Loucy (cell line): ENCODE results near the gene CSF1.
A peak's percentile ranks its signal among the peaks of the same experiment; 100 is the strongest.

Experiments
- H2AFZ ChIP-seq: fragments of 200-600 bp; sonication (generic); 2 replicates; pipeline ENCODE4 v1.6.0; 2016; ENCODE audit warnings: antibody characterized with exemption, mild to moderate bottlenecking, low read length, moderate library complexity
- H3F3A ChIP-seq: fragments of 200-600 bp; 2 replicates; pipeline ENCODE4 v1.6.0; 2016; ENCODE audit warnings: antibody characterized with exemption, low read depth, mild to moderate bottlenecking
- H3K27me3 ChIP-seq: fragments of 200-600 bp; sonication (generic); 2 replicates; pipeline ENCODE4 v1.6.1; 2014; ENCODE audit warnings: low read length, mild to moderate bottlenecking; ENCODE audit not compliant: insufficient read depth, poor library complexity, severe bottlenecking
- H3K36me3 ChIP-seq: fragments of 200-600 bp; sonication (generic); 2 replicates; pipeline ENCODE4 v1.6.1; 2016; ENCODE audit warnings: low read length; ENCODE audit not compliant: insufficient read depth
- H3K4me1 ChIP-seq: fragments of 200-600 bp; sonication (generic); 2 replicates; pipeline ENCODE4 v1.5.1; 2014; ENCODE audit warnings: low read length, mild to moderate bottlenecking; ENCODE audit not compliant: insufficient read depth, poor library complexity, severe bottlenecking
- H3K4me2 ChIP-seq: fragments of 200-600 bp; sonication (generic); 2 replicates; pipeline ENCODE4 v1.6.0; 2014; ENCODE audit warnings: antibody characterized with exemption, low read length, low read depth, mild to moderate bottlenecking; ENCODE audit not compliant: poor library complexity, severe bottlenecking
- H3K4me3 ChIP-seq: fragments of 200-600 bp; sonication (generic); 2 replicates; pipeline ENCODE4 v1.5.1; 2014; ENCODE audit warnings: low read length, mild to moderate bottlenecking, mixed read lengths; ENCODE audit not compliant: poor library complexity, severe bottlenecking
- H3K79me2 ChIP-seq: fragments of 200-600 bp; sonication (generic); 2 replicates; pipeline ENCODE4 v1.6.1; 2014; ENCODE audit warnings: low read length; ENCODE audit not compliant: insufficient read depth
- H3K9ac ChIP-seq: fragments of 200-600 bp; sonication (generic); 2 replicates; pipeline ENCODE4 v1.6.0; 2014; ENCODE audit warnings: mild to moderate bottlenecking, low read depth, low read length, moderate library complexity; ENCODE audit not compliant: poor library complexity, severe bottlenecking
- H3K9me2 ChIP-seq: fragments of 200-600 bp; sonication (generic); replicated peaks from 2 replicates; pipeline ENCODE4 v1.6.1; 2016; ENCODE audit warnings: low read depth, low read length, mixed read lengths
- H3K9me3 ChIP-seq: fragments of 200-600 bp; sonication (generic); 2 replicates; pipeline ENCODE4 v1.6.1; 2014; ENCODE audit warnings: mild to moderate bottlenecking, antibody characterized with exemption, low read length, low read depth; ENCODE audit not compliant: insufficient read depth
- H4K20me1 ChIP-seq: fragments of 200-600 bp; sonication (generic); 2 replicates; pipeline ENCODE4 v1.6.0; 2014; ENCODE audit warnings: antibody characterized with exemption, low read length, mild to moderate bottlenecking; ENCODE audit not compliant: insufficient read depth, poor library complexity, severe bottlenecking
- CTCF ChIP-seq: fragments of 200-600 bp; sonication (generic); conservative IDR thresholded peaks from 2 replicates; pipeline ENCODE4 v1.5.1; 2014; ENCODE audit warnings: mild to moderate bottlenecking, antibody characterized with exemption, low read length
- EZH2phosphoT487 ChIP-seq: fragments of 200-600 bp; IDR thresholded peaks from 2 replicates; pipeline ENCODE4 v1.6.1; 2018; ENCODE audit warnings: antibody characterized with exemption, mild to moderate bottlenecking, moderate library complexity, borderline replicate concordance

CSF1 gene

GRCh38 chr1:109938556-109938955 lies 27.9 kb downstream of the CSF1 start:
- H4K20me1 ChIP-seq: no peaks in the 10 kb centered on the region
- no peaks in the 10 kb centered on the region for H3K27me3 ChIP-seq
- H3K36me3 ChIP-seq: no peaks in the 10 kb centered on the region
- no peak overlapping the region for H3K4me3 ChIP-seq
- H3K9me3 ChIP-seq: peaks cover 8% of the 10 kb centered on the region; the same call in 1 of the 2 replicates
- no peaks in the 10 kb centered on the region for H3K79me2 ChIP-seq
- no peak overlapping the region for H2AFZ ChIP-seq
- peaks cover 13% of the 10 kb centered on the region for H3K4me1 ChIP-seq
- TF ChIP-seq EZH2phosphoT487 (no peak), CTCF (no peak)
- no peak overlapping the region for H3K4me2 ChIP-seq
- H3K9ac ChIP-seq: no peak overlapping the region
- no peaks in the 10 kb centered on the region for H3F3A ChIP-seq
- H3K9me2 ChIP-seq: no peaks in the 10 kb centered on the region

- Histone ChIP-seq H3K9ac (no peak overlapping the region), H3K79me2 (no peaks in the 10 kb centered on the region), H3K27me3 (no peaks in the 10 kb centered on the region), H3K9me3 (peaks cover 8% of the 10 kb centered on the region; the same call in 1 of the 2 replicates), H3K36me3 (no peaks in the 10 kb centered on the region), H4K20me1 (no peaks in the 10 kb centered on the region), H3K9me2 (no peaks in the 10 kb centered on the region), H3F3A (peaks cover 3% of the 10 kb centered on the region; the same call in 1 of the 2 replicates), H3K4me1 (peaks cover 15% of the 10 kb centered on the region), H2AFZ (no peak overlapping the region), H3K4me2 (no peak overlapping the region), H3K4me3 (no peak overlapping the region)
- TF ChIP-seq CTCF (no peak), EZH2phosphoT487 (no peak)
Measured at GRCh38 chr1:109942434-109942833, 31.8 kb downstream of the CSF1 start.

- Histone ChIP-seq H3K79me2 (no peaks in the 10 kb centered on the region), H3K4me3 (peak overlapping the region; percentile 56), H4K20me1 (no peaks in the 10 kb centered on the region), H3K9me2 (no peaks in the 10 kb centered on the region), H3K4me2 (peak overlapping the region; percentile 66), H3F3A (peaks cover 3% of the 10 kb centered on the region; the same call in 1 of the 2 replicates), H3K9ac (peak overlapping the region; percentile 18), H3K27me3 (no peaks in the 10 kb centered on the region), H3K36me3 (no peaks in the 10 kb centered on the region), H3K4me1 (peaks cover 15% of the 10 kb centered on the region), H3K9me3 (no peaks in the 10 kb centered on the region), H2AFZ (peak overlapping the region; percentile 60; the same call in 1 of the 2 replicates)
- TF ChIP-seq EZH2phosphoT487 (no peak), CTCF (no peak)
Measured at GRCh38 chr1:109944541-109944940, 33.9 kb downstream of the CSF1 start.
